Bronchial epithelial cell (primary cell): Measurements from ENCODE around the gene KRT4. TPM values are rescaled to one million over a fixed set of nuclear protein-coding genes. Genes with fewer than 3 reads are reported as not detected.
"Not testable (repeated sequence)": the region's sequence is repeated elsewhere in the genome, so short reads cannot be mapped to it uniquely, and the experiment has no call there.

Experiments
- DNase-seq: peaks from one replicate; pipeline ENCODE4 v3.0.0-alpha.2; 2010; ENCODE audit warnings: low read depth
- FAIRE-seq: peaks from 2 replicates; lab custom pipeline; 2011; peaks lifted over from hg19 to GRCh38; lab: Jason Lieb, UNC
- H3K27me3 ChIP-seq: 2 replicates; pipeline ENCODE4 v1.5.1; 2011; ENCODE audit warnings: low read length; ENCODE audit not compliant: control insufficient read depth, insufficient read depth
- H3K36me3 ChIP-seq: 2 replicates; pipeline ENCODE4 v1.5.1; 2011; ENCODE audit warnings: low read length; ENCODE audit not compliant: control insufficient read depth, insufficient read depth
- H3K4me3 ChIP-seq: 2 replicates; pipeline ENCODE4 v1.5.1; 2011; ENCODE audit warnings: mild to moderate bottlenecking, low read depth, low read length, control low read depth
- total RNA-seq: library from RNA; depleted of rRNA; stranded (reverse); fragments of >200 nt; gene quantifications from 2 replicates; pipeline ENCODE4 v1.2.1, GENCODE V29; 2014
- TF ChIP-seq, protein P1 (sequence below): IDR thresholded peaks from 2 replicates; pipeline ENCODE4 v1.5.1; 2011; ENCODE audit warnings: mild to moderate bottlenecking, moderate library complexity, low read length, control low read depth, inconsistent platforms; ENCODE audit not compliant: insufficient read depth, severe bottlenecking

The KRT4 gene
- total RNA-seq, 1 donor from 2014 or later: 66.6 TPM

DNA sequence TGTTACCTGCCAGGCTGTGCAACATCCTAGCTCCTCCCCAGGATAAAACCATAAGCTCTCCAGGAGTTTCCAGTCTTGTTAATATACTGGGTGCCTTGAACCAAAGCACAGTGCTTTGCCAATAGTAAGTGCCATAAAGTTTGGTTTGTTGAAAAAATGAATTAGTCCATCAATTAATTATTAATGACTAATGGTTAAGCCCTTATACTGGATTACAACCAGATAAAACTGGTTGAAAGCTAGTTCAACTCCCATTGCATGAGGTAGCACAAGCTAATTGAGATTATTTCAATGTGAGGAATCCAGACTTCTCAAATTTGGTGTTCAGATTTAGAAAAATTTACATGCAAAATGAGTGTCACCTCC lies 16.4 kb downstream of the KRT4 start:
- DNase-seq (no peak), FAIRE-seq (no peak)
- TF ChIP-seq, protein P1, sequence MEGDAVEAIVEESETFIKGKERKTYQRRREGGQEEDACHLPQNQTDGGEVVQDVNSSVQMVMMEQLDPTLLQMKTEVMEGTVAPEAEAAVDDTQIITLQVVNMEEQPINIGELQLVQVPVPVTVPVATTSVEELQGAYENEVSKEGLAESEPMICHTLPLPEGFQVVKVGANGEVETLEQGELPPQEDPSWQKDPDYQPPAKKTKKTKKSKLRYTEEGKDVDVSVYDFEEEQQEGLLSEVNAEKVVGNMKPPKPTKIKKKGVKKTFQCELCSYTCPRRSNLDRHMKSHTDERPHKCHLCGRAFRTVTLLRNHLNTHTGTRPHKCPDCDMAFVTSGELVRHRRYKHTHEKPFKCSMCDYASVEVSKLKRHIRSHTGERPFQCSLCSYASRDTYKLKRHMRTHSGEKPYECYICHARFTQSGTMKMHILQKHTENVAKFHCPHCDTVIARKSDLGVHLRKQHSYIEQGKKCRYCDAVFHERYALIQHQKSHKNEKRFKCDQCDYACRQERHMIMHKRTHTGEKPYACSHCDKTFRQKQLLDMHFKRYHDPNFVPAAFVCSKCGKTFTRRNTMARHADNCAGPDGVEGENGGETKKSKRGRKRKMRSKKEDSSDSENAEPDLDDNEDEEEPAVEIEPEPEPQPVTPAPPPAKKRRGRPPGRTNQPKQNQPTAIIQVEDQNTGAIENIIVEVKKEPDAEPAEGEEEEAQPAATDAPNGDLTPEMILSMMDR: no peak
- peaks cover 1% of the 10 kb centered on the region for H3K27me3 ChIP-seq
- no peaks in the 10 kb centered on the region for H3K36me3 ChIP-seq
- H3K4me3 ChIP-seq: no peak overlapping the region

DNA sequence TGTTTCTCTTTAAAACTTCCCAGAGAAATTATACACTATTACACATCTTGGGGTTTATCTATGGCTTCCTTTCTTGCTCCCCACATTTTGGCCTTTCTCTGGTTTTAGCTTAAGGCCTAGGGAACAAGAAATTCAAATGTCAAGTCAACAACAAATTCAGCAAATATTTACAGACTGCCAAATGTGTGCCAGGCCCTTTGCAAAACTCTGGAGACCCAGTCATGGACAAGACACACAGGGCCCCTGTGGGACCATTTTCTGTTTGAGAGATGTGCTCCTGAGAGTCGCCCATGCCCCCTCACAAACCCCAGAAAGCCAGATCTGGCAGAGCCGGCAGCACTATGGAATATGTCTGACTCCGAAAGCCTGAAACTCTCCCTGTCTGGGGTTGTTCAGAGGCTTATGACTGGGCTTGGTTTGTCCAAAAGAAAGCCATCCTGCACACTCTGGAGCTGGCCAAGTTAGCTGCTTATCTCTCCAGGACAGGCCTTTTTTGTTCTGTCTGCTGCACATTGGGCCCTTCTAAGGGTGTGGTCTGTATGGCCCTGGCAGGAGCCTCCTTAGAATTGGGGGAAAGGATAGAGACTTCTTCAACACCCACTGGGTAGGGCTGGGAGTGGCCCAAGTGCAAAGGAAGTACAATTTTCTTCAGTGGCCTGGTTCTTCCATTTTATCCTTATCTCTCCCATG lies 16.9 kb downstream of the KRT4 start:
- TF ChIP-seq, protein P1: no peak
- Histone ChIP-seq H3K36me3 (no peaks in the 10 kb centered on the region), H3K4me3 (no peak overlapping the region), H3K27me3 (peaks cover 1% of the 10 kb centered on the region)
- DNase-seq (no peak), FAIRE-seq (no peak)

DNA sequence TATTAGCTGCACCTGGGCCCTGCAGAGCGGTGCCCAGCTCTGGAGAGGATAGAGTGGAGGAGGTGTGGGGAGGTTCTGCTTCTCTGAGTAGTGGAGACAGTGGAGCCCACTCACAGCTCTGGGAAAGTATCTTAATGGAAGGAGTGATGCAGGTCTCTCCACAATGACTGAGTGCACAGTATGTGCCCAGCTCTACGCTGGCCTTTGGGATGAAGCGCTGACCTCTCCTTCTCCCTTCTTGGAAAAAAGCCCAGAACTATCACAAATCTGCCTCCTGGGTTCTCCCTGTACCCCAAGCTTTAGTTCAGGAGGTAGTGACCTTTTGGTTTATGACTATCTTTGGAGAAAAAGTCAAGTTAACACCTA lies 17.5 kb downstream of the KRT4 start:
- Histone ChIP-seq H3K4me3 (no peak overlapping the region), H3K27me3 (peaks cover 1% of the 10 kb centered on the region), H3K36me3 (no peaks in the 10 kb centered on the region)
- FAIRE-seq (no peak), DNase-seq (no peak)
- TF ChIP-seq, protein P1: no peak

DNA sequence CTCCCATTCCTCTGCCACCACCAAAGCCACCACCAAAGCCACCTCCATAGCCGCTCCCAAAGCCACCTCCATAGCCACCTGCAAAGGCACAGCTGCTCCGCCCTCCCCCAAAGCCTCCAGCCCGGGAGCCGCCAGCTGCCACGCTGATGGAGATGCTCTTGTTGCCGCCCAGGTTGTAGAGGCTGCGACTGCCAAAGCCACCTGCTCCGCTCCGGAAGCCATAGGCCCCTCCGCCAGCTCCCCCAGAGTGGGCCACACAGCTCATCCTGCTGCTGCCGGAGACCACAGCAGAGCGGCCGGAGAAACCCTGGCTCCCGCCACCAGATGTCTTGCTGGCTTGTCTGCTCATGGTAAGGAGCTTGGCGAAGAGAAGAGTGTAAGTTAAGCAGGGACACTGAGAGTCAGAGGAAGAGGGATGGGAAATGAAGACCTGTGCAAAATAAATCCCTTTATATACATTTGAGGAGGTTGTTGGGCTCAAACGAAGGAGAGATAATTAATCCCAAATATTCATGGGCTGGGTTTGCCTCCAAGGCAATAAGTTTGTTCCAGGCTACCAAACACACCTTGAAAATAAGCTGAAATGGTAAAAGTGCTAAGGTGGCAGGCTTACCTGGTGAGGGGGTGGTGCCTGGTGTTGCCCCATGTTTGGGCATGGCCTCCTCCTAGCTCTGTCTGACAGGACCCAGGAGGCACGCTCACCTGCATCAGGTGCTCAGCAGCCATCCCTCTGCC lies 18.1 kb downstream of the KRT4 start, which contains the start of gene KRT3:
Gene KRT3 (minus strand): TSS at position 424 of the 735 bp plus-strand sequence. CDS start 75 bp downstream, at position 349.
- Histone ChIP-seq H3K4me3 (no peak within 1 kb of the TSS), H3K36me3 (no peaks in the 10 kb centered on the region), H3K27me3 (peaks cover 3% of the 10 kb centered on the region)
- TF ChIP-seq, protein P1: no peak
- DNase-seq: no peak
- FAIRE-seq: no peak

DNA sequence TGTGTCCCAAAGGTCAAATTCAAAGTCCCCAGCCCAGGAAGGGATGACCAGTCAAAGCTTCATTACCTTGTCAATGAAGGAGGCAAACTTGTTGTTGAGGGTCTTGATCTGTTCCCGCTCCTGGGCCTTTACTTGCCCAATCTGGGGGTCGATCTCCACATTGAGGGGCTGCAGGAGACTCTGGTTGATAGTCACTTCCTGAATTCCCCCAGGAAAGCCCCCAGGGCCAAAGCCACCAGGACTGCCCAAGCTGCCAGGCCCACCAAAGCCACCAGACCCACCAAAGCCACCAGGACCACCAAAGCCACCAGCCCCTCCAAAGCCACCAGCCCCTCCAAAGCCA lies 18.6 kb downstream of the KRT4 start:
- not testable (repeated sequence) for DNase-seq, H3K36me3 ChIP-seq, H3K4me3 ChIP-seq, H3K27me3 ChIP-seq, FAIRE-seq

DNA sequence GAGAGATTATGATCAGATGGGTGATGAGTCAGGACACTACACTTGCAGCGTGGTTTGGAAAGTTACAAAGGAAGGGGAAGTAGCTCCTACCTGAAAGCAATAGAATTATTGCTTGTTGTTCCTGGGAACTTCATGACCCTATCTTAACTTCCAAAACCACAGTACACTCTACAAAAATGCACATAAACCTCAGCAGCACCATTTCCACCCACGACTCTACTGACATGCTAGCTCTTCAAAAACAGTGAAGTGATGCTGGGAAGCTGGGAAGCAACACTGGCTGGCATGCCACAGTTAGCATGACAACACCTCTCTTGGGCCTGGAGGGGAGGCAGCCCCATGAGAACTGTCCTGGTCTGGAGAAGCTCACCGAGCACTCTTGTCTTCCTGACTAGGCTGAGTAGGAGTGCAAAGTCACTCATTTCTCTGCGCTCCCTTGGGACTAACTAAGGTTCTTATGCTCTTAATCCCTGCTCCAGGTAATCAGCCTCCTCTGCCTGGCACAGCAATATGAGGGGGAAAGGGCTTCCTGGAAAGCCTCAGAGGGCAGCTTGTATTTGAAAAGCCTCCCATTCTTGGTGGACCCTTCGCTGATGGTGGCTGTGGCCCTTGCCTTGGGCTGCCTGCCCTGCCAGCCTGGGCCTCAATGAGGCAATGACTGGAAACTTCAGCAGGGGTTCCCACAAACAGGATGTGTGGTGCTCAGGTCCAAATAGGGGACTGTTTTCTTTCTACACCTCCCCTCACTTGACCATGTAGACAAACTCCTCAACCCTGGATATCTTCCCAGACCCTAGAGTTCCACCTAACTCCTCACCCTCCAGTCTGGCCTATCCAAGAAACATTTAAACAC lies 19.2 kb downstream of the KRT4 start:
- DNase-seq (peak; percentile 14), FAIRE-seq (peak; percentile 68)
- H3K36me3 ChIP-seq: no peaks in the 10 kb centered on the region
- no peak overlapping the region for H3K4me3 ChIP-seq
- TF ChIP-seq, protein P1: no peak
- peaks cover 4% of the 10 kb centered on the region for H3K27me3 ChIP-seq
